HepG2 (cell line): ENCODE data around the gene CLTA. TPM values are rescaled to one million over a fixed set of nuclear protein-coding genes. Genes with fewer than 3 reads are reported as not detected.
A peak's percentile ranks its signal among the peaks of the same experiment; 100 is the strongest.

ENCODE experiments used
- ATAC-seq: fragments of 200-7000 bp; cut with Tn5 transposase; 3 replicates; pipeline ENCODE4 v1.9.1; 2020; ENCODE audit warnings: mild to moderate bottlenecking, moderate library complexity
- BruUV-seq: library from RNA; stranded (reverse); fragments of 400-500 nt; replicated peaks from 2 replicates; lab custom pipeline; 2021; lab: Mats Ljungman, UMichigan
- CTCF ChIA-PET: fragments of 300-600 bp; formaldehyde crosslinking; extraction: SDS; loops from one replicate; lab custom pipeline; 2021; ENCODE audit warnings: low total read pairs, inconsistent platforms, low intra/inter-chr PET ratio; lab: Yijun Ruan, JAX
- POLR2A ChIA-PET: fragments of 350-600 bp; sonication (Branson Sonifier 250); formaldehyde crosslinking; loops from one replicate; lab custom pipeline; 2020; ENCODE audit warnings: antibody characterized with exemption, inconsistent platforms; lab: Yijun Ruan, JAX
- DNase-seq: peaks from one replicate; pipeline ENCODE4 v3.0.0-alpha.2; 2015; ENCODE audit warnings: low spot score
- FAIRE-seq: peaks from 3 replicates; lab custom pipeline; 2011; peaks lifted over from hg19 to GRCh38; lab: Jason Lieb, UNC
- H2AFZ ChIP-seq: one replicate; pipeline ENCODE4 v1.6.1; 2011; ENCODE audit warnings: low read length, inconsistent platforms
- H3K27ac ChIP-seq: fragments of 300-600 bp; 3 replicates; pipeline ENCODE4 v1.8.0; 2011; ENCODE audit warnings: mixed run types, mild to moderate bottlenecking, mixed read lengths, low read length, inconsistent platforms; ENCODE audit not compliant: insufficient read depth; ENCODE audit errors: extremely low read length
- H3K27me3 ChIP-seq, 2 experiments: fragments of 200-600 bp in 1 of 2; 2 replicates in 1 of 2; 3 replicates in 1 of 2; pipeline versions ENCODE4 v1.6.0 to v1.8.0; 2011; ENCODE audit warnings: low read length in 2 of 2, mild to moderate bottlenecking in 2 of 2, moderate library complexity in 2 of 2, inconsistent platforms in 1 of 2; ENCODE audit not compliant: insufficient read depth in 2 of 2, control insufficient read depth in 1 of 2
- H3K36me3 ChIP-seq, 2 experiments: fragments of 200-600 bp in 1 of 2; replicated peaks in 1 of 2; 2 replicates in 1 of 2; 3 replicates in 1 of 2; pipeline versions ENCODE4 v1.5.1 to v1.8.0; 2011; ENCODE audit warnings: low read length in 2 of 2, inconsistent platforms in 1 of 2; ENCODE audit not compliant: insufficient read depth in 2 of 2, control insufficient read depth in 1 of 2
- H3K4me1 ChIP-seq: 2 replicates; pipeline ENCODE4 v1.5.1; 2012; ENCODE audit warnings: low read length, inconsistent platforms; ENCODE audit not compliant: insufficient read depth
- H3K4me2 ChIP-seq: 2 replicates; pipeline ENCODE4 v1.6.0; 2011; ENCODE audit warnings: low read depth, low read length, inconsistent platforms
- H3K4me3 ChIP-seq, 3 experiments: fragments of 200-600 bp in 1 of 3; sonication (generic), shearing (Covaris generic) in 1 of 3; replicated peaks in 1 of 3; 2 replicates each; pipeline ENCODE4 v1.5.1; 2011 to 2016; ENCODE audit warnings: low read length in 3 of 3, inconsistent platforms in 2 of 3, low read depth in 2 of 3, mild to moderate bottlenecking in 2 of 3, control low read depth in 1 of 3, mixed read lengths in 1 of 3; ENCODE audit not compliant: insufficient read depth in 1 of 3
- H3K79me2 ChIP-seq: one replicate; pipeline ENCODE4 v1.6.1; 2011; ENCODE audit warnings: low read length, inconsistent platforms; ENCODE audit not compliant: insufficient read depth
- H3K9ac ChIP-seq: 2 replicates; pipeline ENCODE4 v1.6.0; 2011; ENCODE audit warnings: mild to moderate bottlenecking, low read depth, low read length, inconsistent platforms; ENCODE audit not compliant: insufficient read depth
- H3K9me3 ChIP-seq: 2 replicates; pipeline ENCODE4 v1.5.1; 2012; ENCODE audit warnings: mild to moderate bottlenecking, low read length
- H4K20me1 ChIP-seq: 2 replicates; pipeline ENCODE4 v1.6.0; 2011; ENCODE audit warnings: inconsistent platforms, mild to moderate bottlenecking, low read length, moderate library complexity; ENCODE audit not compliant: insufficient read depth
- AGO2 ChIP-seq: fragments of 200-400 bp; formaldehyde crosslinking; optimal IDR thresholded peaks from 2 replicates; pipeline ENCODE3; 2017; ENCODE audit warnings: mild to moderate bottlenecking, low read depth, low read length, moderate library complexity
- CHD4 ChIP-seq: fragments of 200-600 bp; sonication (generic); IDR thresholded peaks from 2 replicates; pipeline ENCODE4 v1.7.0; 2017; ENCODE audit warnings: mild to moderate bottlenecking, low read length, borderline replicate concordance
- ELK4 ChIP-seq: sonication (generic); formaldehyde crosslinking; IDR thresholded peaks from 2 replicates; pipeline ENCODE4 v1.9.0; 2021; ENCODE audit warnings: missing genetic modification reagents, borderline replicate concordance
- EZH2 ChIP-seq: conservative IDR thresholded peaks from 2 replicates; pipeline ENCODE4 v1.6.1; 2012; ENCODE audit warnings: mild to moderate bottlenecking, low read depth, low read length, moderate library complexity
- HMG20A ChIP-seq: IDR thresholded peaks from 2 replicates; pipeline ENCODE4 v1.6.1; 2016; ENCODE audit warnings: borderline replicate concordance
- KLF15 ChIP-seq: sonication (generic); formaldehyde crosslinking; IDR thresholded peaks from 2 replicates; pipeline ENCODE4 v1.8.1; 2023; ENCODE audit warnings: borderline replicate concordance, mild to moderate bottlenecking, inconsistent platforms, missing genetic modification reagents, mixed read lengths
- SRY ChIP-seq: sonication (generic); formaldehyde crosslinking; IDR thresholded peaks from 2 replicates; pipeline ENCODE4 v1.8.0; 2022; ENCODE audit warnings: mild to moderate bottlenecking, missing genetic modification reagents
- ZBTB33 ChIP-seq: sonication (generic); formaldehyde crosslinking; IDR thresholded peaks from 2 replicates; pipeline ENCODE4 v1.4.0; 2020; ENCODE audit warnings: missing genetic modification reagents
- ZNF10 ChIP-seq: sonication (generic); formaldehyde crosslinking; IDR thresholded peaks from 2 replicates; pipeline ENCODE4 v1.4.0; 2020; ENCODE audit warnings: mild to moderate bottlenecking, low read depth, missing genetic modification reagents, borderline replicate concordance
- ZNF501 ChIP-seq: sonication (generic); formaldehyde crosslinking; IDR thresholded peaks from 2 replicates; pipeline ENCODE4 v1.5.1; 2020; ENCODE audit warnings: mild to moderate bottlenecking, moderate library complexity, missing genetic modification reagents
- ZNF546 ChIP-seq: sonication (generic); formaldehyde crosslinking; conservative IDR thresholded peaks from 2 replicates; pipeline ENCODE4 v1.8.1; 2023; ENCODE audit warnings: mild to moderate bottlenecking, missing genetic modification reagents
- ZNF558 ChIP-seq: sonication (generic); formaldehyde crosslinking; IDR thresholded peaks from 2 replicates; pipeline ENCODE4 v1.9.0; 2022; ENCODE audit warnings: mild to moderate bottlenecking, missing genetic modification reagents, borderline replicate concordance
- ZNF564 ChIP-seq: sonication (generic); formaldehyde crosslinking; IDR thresholded peaks from 2 replicates; pipeline ENCODE4 v1.8.1; 2023; ENCODE audit warnings: mild to moderate bottlenecking, missing genetic modification reagents
- ZNF619 ChIP-seq: sonication (generic); formaldehyde crosslinking; IDR thresholded peaks from 2 replicates; pipeline ENCODE4 v1.4.0; 2020; ENCODE audit warnings: mild to moderate bottlenecking, missing genetic modification reagents
- WGBS: methylation state at CpG from one replicate; pipeline ENCODE4 v1.1.6; 2017; ENCODE audit warnings: low lambda C conversion rate; 5-methylcytosine and 5-hydroxymethylcytosine counted together
- in situ Hi-C: cut with HindIII; loops from 2 replicates; pipeline ENCODE4 v1.10.0; 2017; ENCODE audit warnings: low pct_unique_long_range_greater_than_20kb; ENCODE audit not compliant: extremely low pct_ligation_motif_present
- intact Hi-C: fragments of 100-400 bp; cut with micrococcal nuclease; formaldehyde crosslinking; loops from one replicate; pipeline ENCODE4 v1.10.0; 2022; ENCODE audit not compliant: unreplicated experiment
- polyA plus RNA-seq, 8 experiments: library from polyadenylated mRNA; depleted of rRNA in 3 of 8; stranded (reverse) in 7 of 8; unstranded in 1 of 8; fragments of >200 nt; fragmentation: Illumina TruSeq in 4 of 8; extraction: Trizol in 4 of 8; gene quantifications; 2 replicates each; pipeline versions ENCODE4 v1.2.1 to v1.2.3, GENCODE V29; 2011 to 2016; ENCODE audit warnings: low read depth in 4 of 8, missing spikeins in 1 of 8, mixed read lengths in 1 of 8; ENCODE audit not compliant: insufficient read depth in 1 of 8
- total RNA-seq, 5 experiments: library from RNA; depleted of rRNA; stranded (reverse); fragments of >200 nt; fragmentation: Illumina TruSeq; extraction: Trizol; gene quantifications; 2 replicates each; pipeline ENCODE4 v1.2.3, GENCODE V29; 2016; ENCODE audit warnings: low read depth in 1 of 5

CLTA gene
- total and polyA plus RNA-seq, 2 of the 13 experiments (the other 11 are each of a cell fraction or from before 2014, with no cell fraction given), result 143 to 222 TPM

DNA sequence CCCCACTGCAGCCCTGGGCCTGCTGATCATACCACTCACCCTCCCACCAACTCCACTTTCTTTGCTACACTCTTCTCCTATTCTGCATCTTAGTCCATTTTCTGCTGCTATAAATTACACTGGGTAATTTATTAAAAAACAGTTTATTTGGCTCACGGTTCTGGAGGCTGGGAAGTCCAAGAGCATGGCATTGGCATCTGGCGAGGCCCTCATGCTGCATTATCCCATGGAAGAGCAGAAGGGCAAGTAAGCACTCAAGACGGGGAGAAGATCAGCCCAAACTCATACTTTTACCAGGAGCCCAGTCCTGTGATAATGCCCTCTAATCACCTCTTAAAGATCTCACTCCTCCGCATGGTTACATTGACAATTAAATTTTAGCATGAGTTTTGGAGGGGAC, 44.8 kb upstream of the CLTA start:
- WGBS, result 33% methylated on average over 4 of the region's 4 CpGs
- H3K9ac ChIP-seq, result no peak overlapping the region
- peaks cover 11% of the 10 kb centered on the region; the same call in 1 of the 2 replicates for H3K9me3 ChIP-seq
- intact Hi-C loops (no loop called here), in situ Hi-C loops (no loop called here)
- no peak for FAIRE-seq
- ATAC-seq, result no peak
- no peak for DNase-seq
- H3K4me1 ChIP-seq, result peaks cover 33% of the 10 kb centered on the region
- no peaks in the 10 kb centered on the region for H3K79me2 ChIP-seq
- no peak overlapping the region for H2AFZ ChIP-seq
- H3K36me3 ChIP-seq, result no peaks in the 10 kb centered on the region
- H3K4me3 ChIP-seq, result no peak overlapping the region
- POLR2A ChIA-PET, result no interaction called here
- H4K20me1 ChIP-seq, result no peaks in the 10 kb centered on the region
- BruUV-seq, result no TSS peak
- peaks cover 3 to 8% of the 10 kb centered on the region in 2 experiments; a peak in 3 of 5 replicates for H3K27me3 ChIP-seq
- TF ChIP-seq AGO2, result no peak
- TF ChIP-seq ZNF10 (CRISPR knock-in tag), result no peak
- TF ChIP-seq EZH2, result no peak
- TF ChIP-seq ZNF564, result peak; percentile 98
- H3K27ac ChIP-seq, result no peak overlapping the region
- CTCF ChIA-PET, result no interaction called here
- H3K4me2 ChIP-seq, result no peak overlapping the region

GRCh38 chr9:36146651-36147050, 44.1 kb upstream of the CLTA start:
- intact Hi-C loops (no loop called here), in situ Hi-C loops (no loop called here)
- CTCF ChIA-PET, result no interaction called here
- WGBS, result 0% methylated on average over 1 of the region's 10 CpGs
- no peaks in the 10 kb centered on the region for H3K36me3 ChIP-seq
- no peaks in the 10 kb centered on the region for H4K20me1 ChIP-seq
- H2AFZ ChIP-seq, result no peak overlapping the region
- DNase-seq (no peak), ATAC-seq (no peak)
- BruUV-seq, result no TSS peak
- TF ChIP-seq ELK4, result no peak
- no peak for TF ChIP-seq ZNF546 (CRISPR knock-in tag)
- no peak for TF ChIP-seq CHD4
- no peak for TF ChIP-seq ZNF619 (CRISPR knock-in tag)
- no peak for TF ChIP-seq SRY
- no peak for TF ChIP-seq ZNF558 (CRISPR knock-in tag)
- no peak for TF ChIP-seq ZNF501
- no peak for TF ChIP-seq KLF15 (CRISPR knock-in tag)
- no peak for TF ChIP-seq ZBTB33 (CRISPR knock-in tag)
- TF ChIP-seq HMG20A, result no peak
- TF ChIP-seq, all 625 proteins: peak for 0
- H3K4me1 ChIP-seq, result peaks cover 40% of the 10 kb centered on the region
- no peaks in the 10 kb centered on the region for H3K79me2 ChIP-seq
- no peak overlapping the region for H3K9ac ChIP-seq
- no peak overlapping the region for H3K27ac ChIP-seq
- POLR2A ChIA-PET, result no interaction called here
- H3K9me3 ChIP-seq, result peaks cover 11% of the 10 kb centered on the region; the same call in 1 of the 2 replicates
- H3K4me3 ChIP-seq, result no peak overlapping the region
- H3K27me3 ChIP-seq, result peaks cover 3 to 8% of the 10 kb centered on the region in 2 experiments; a peak in 3 of 5 replicates
- H3K4me2 ChIP-seq, result no peak overlapping the region
- FAIRE-seq, result no peak
